Measurements from ENCODE around the gene SVOPL. TPM values are rescaled to one million over a fixed set of nuclear protein-coding genes. Genes with fewer than 3 reads are reported as not detected.

Gene SVOPL
- total RNA-seq, 1 experiment from 2014 or later: not detected

DNA sequence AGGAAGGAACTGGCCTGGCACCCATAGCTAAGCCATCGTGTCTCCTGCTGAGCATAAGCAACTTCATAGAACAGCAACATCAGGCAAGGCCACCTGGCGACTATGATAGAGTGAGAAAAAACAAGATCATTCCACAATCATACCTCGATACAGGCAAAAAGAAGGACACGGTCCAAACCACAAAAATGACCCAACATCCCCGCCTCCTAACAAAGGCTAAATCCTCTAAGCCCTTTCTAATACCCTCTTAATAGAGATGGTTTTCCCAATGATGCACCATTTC, 40.2 kb upstream of the SVOPL start:
- DNase-seq (ENCODE audit: low read depth, low spot score) (no peak), ATAC-seq (no peak)
- Histone ChIP-seq H3K4me1 (ENCODE audit: control insufficient read depth, insufficient read depth, low read length) (no peaks in the 10 kb centered on the region), H3K4me3 (ENCODE audit: low read depth in 2 of 2, low read length in 2 of 2) (no peak overlapping the region), H3K27me3 (ENCODE audit: control insufficient read depth, insufficient read depth, low read length) (no peaks in the 10 kb centered on the region), H3K36me3 (ENCODE audit: control insufficient read depth, insufficient read depth, low read length) (no peaks in the 10 kb centered on the region), H3K9me3 (ENCODE audit: control insufficient read depth, insufficient read depth, low read depth, low read length) (no peaks in the 10 kb centered on the region), H3K27ac (ENCODE audit: low read length) (no peak overlapping the region)
- intact Hi-C loops (cut with micrococcal nuclease; ENCODE audit: unreplicated experiment): no loop called here
- POLR2A ChIA-PET: no interaction called here
- TF ChIP-seq, protein P1, sequence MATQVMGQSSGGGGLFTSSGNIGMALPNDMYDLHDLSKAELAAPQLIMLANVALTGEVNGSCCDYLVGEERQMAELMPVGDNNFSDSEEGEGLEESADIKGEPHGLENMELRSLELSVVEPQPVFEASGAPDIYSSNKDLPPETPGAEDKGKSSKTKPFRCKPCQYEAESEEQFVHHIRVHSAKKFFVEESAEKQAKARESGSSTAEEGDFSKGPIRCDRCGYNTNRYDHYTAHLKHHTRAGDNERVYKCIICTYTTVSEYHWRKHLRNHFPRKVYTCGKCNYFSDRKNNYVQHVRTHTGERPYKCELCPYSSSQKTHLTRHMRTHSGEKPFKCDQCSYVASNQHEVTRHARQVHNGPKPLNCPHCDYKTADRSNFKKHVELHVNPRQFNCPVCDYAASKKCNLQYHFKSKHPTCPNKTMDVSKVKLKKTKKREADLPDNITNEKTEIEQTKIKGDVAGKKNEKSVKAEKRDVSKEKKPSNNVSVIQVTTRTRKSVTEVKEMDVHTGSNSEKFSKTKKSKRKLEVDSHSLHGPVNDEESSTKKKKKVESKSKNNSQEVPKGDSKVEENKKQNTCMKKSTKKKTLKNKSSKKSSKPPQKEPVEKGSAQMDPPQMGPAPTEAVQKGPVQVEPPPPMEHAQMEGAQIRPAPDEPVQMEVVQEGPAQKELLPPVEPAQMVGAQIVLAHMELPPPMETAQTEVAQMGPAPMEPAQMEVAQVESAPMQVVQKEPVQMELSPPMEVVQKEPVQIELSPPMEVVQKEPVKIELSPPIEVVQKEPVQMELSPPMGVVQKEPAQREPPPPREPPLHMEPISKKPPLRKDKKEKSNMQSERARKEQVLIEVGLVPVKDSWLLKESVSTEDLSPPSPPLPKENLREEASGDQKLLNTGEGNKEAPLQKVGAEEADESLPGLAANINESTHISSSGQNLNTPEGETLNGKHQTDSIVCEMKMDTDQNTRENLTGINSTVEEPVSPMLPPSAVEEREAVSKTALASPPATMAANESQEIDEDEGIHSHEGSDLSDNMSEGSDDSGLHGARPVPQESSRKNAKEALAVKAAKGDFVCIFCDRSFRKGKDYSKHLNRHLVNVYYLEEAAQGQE (IDR thresholded peaks at IDR 0.05; ENCODE audit: insufficient read depth in 1 of 2, low read depth in 2 of 2, low read length in 1 of 2): no peak
- TF ChIP-seq POLR2AphosphoS5 (IDR thresholded peaks at IDR 0.05; ENCODE audit: low read depth, low read length) (no peak), TCF7L2 (IDR thresholded peaks at IDR 0.05; ENCODE audit: low read depth, low read length) (no peak), SIN3A (IDR thresholded peaks at IDR 0.05; ENCODE audit: borderline replicate concordance, insufficient read depth, low read depth, low read length) (no peak)
- TF ChIP-seq, protein P2, sequence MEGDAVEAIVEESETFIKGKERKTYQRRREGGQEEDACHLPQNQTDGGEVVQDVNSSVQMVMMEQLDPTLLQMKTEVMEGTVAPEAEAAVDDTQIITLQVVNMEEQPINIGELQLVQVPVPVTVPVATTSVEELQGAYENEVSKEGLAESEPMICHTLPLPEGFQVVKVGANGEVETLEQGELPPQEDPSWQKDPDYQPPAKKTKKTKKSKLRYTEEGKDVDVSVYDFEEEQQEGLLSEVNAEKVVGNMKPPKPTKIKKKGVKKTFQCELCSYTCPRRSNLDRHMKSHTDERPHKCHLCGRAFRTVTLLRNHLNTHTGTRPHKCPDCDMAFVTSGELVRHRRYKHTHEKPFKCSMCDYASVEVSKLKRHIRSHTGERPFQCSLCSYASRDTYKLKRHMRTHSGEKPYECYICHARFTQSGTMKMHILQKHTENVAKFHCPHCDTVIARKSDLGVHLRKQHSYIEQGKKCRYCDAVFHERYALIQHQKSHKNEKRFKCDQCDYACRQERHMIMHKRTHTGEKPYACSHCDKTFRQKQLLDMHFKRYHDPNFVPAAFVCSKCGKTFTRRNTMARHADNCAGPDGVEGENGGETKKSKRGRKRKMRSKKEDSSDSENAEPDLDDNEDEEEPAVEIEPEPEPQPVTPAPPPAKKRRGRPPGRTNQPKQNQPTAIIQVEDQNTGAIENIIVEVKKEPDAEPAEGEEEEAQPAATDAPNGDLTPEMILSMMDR (IDR thresholded peaks at IDR 0.05): no peak
- CTCF ChIA-PET: no interaction called here
- BruUV-seq (replicated peaks): no TSS peak
- in situ Hi-C loops (cut with HindIII; ENCODE audit: low pct_unique_long_range_greater_than_20kb, low sequenced_read_pairs): no loop called here

DNA sequence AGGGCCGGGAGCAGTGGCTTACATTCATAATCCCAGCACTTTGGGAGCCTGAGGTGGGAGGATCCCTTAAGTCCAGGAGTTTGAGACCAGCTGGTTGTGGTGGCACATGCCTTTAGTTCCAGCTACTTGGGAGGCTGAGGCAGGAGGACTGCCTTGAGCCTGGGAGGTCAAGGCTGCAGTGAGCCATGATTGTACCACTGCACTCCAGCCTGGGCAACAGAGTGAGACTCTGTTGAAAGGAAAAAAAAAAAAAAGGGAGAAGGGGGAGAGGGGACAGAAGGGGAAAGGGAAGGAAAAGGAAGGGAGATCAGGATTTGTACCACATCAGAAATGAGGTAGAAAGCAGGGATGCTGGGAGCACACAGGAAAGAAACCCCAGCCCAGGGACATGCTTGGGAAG, 38.7 kb upstream of the SVOPL start:
- H3K36me3 ChIP-seq (ENCODE audit: control insufficient read depth, insufficient read depth, low read length): no peaks in the 10 kb centered on the region
- ATAC-seq: no peak
- TF ChIP-seq POLR2AphosphoS5 (IDR thresholded peaks at IDR 0.05; ENCODE audit: low read depth, low read length): no peak
- TF ChIP-seq, protein P2 (IDR thresholded peaks at IDR 0.05): no peak
- TF ChIP-seq TCF7L2 (IDR thresholded peaks at IDR 0.05; ENCODE audit: low read depth, low read length): no peak
- TF ChIP-seq, protein P1 (IDR thresholded peaks at IDR 0.05; ENCODE audit: insufficient read depth in 1 of 2, low read depth in 2 of 2, low read length in 1 of 2): no peak
- no peak for TF ChIP-seq SIN3A (IDR thresholded peaks at IDR 0.05; ENCODE audit: borderline replicate concordance, insufficient read depth, low read depth, low read length)
- in situ Hi-C loops (cut with HindIII; ENCODE audit: low pct_unique_long_range_greater_than_20kb, low sequenced_read_pairs) (no loop called here), intact Hi-C loops (cut with micrococcal nuclease; ENCODE audit: unreplicated experiment) (loop anchor here (5.0 kb wide), 4 partner anchors 273 to 838 kb away; partner anchors contain the start of gene CREB3L2)
- H3K4me3 ChIP-seq (ENCODE audit: low read depth in 2 of 2, low read length in 2 of 2): no peak overlapping the region
- H3K27ac ChIP-seq (ENCODE audit: low read length): no peak overlapping the region
- DNase-seq (ENCODE audit: low read depth, low spot score): no peak
- H3K27me3 ChIP-seq (ENCODE audit: control insufficient read depth, insufficient read depth, low read length): no peaks in the 10 kb centered on the region
- no peaks in the 10 kb centered on the region for H3K9me3 ChIP-seq (ENCODE audit: control insufficient read depth, insufficient read depth, low read depth, low read length)
- no peaks in the 10 kb centered on the region for H3K4me1 ChIP-seq (ENCODE audit: control insufficient read depth, insufficient read depth, low read length)
- BruUV-seq (replicated peaks): no TSS peak
- ChIA-PET CTCF (no interaction called here), POLR2A (no interaction called here)
